Upper lobe of left lung (tissue), 4 donors: Measurements from ENCODE around the gene PLOD2.

Experiments
- CTCF ChIP-seq, 6 experiments: fragments of 450-650 bp in 4 of 6; fragments of 200-600 bp in 2 of 6; sonication (generic) in 2 of 6; IDR thresholded peaks; one replicate each; pipeline ENCODE4 v1.5.1; 2016 to 2019; ENCODE audit warnings: antibody characterized with exemption in 6 of 6
- POLR2A ChIP-seq, 4 donors: fragments of 450-650 bp; IDR thresholded peaks; one replicate each; pipeline ENCODE4 v1.5.1; 2016 to 2017; ENCODE audit warnings: antibody characterized with exemption in 4 of 4, mild to moderate bottlenecking in 2 of 4

GRCh38 chr3:146154995-146155394 lies 6.0 kb downstream of the PLOD2 start:
- TF ChIP-seq CTCF (IDR thresholded peaks at IDR 0.05) (no peak), POLR2A (IDR thresholded peaks at IDR 0.05) (no peak)
